HEK293 (cell line): ENCODE measurements around the gene VWCE.

Experiments
- CTCF ChIA-PET: fragments of 350-600 bp; formaldehyde crosslinking; extraction: SDS; loops from one replicate; lab custom pipeline; 2021; ENCODE audit warnings: antibody characterized with exemption; lab: Yijun Ruan, JAX
- POLR2A ChIA-PET: fragments of 300-600 bp; formaldehyde crosslinking; extraction: SDS; loops from one replicate; lab custom pipeline; 2020; ENCODE audit warnings: antibody characterized with exemption, inconsistent platforms; lab: Yijun Ruan, JAX
- H3K27ac ChIP-seq: fragments of 200-500 bp; sonication (Bioruptor generic); 2 replicates; pipeline ENCODE4 v1.5.1; 2014; ENCODE audit warnings: low read depth, low read length, control low read depth, inconsistent platforms; ENCODE audit errors: extremely low read depth
- H3K36me3 ChIP-seq, 2 experiments: fragments of 200-500 bp in 1 of 2; sonication (Bioruptor generic) in 1 of 2; 1 replicate in 1 of 2; 2 replicates in 1 of 2; pipeline ENCODE4 v1.5.1; 2014 to 2017; ENCODE audit warnings: inconsistent platforms in 2 of 2, low read length in 2 of 2; ENCODE audit not compliant: control insufficient read depth in 2 of 2, insufficient read depth in 1 of 2
- H3K4me1 ChIP-seq: fragments of 200-500 bp; sonication (Bioruptor generic); 2 replicates; pipeline ENCODE4 v1.5.1; 2014; ENCODE audit warnings: mild to moderate bottlenecking, low read length, inconsistent platforms; ENCODE audit not compliant: control insufficient read depth, insufficient read depth
- H3K4me3 ChIP-seq: 2 replicates; pipeline ENCODE4 v1.5.1; 2011; ENCODE audit warnings: low read depth, mild to moderate bottlenecking, control low read depth, low read length, moderate library complexity
- H3K9me3 ChIP-seq: fragments of 200-500 bp; sonication (Bioruptor generic); 2 replicates; pipeline ENCODE4 v1.5.1; 2014; ENCODE audit warnings: low read depth, low read length, inconsistent platforms; ENCODE audit not compliant: control insufficient read depth, insufficient read depth
- FEZF1 ChIP-seq: fragments of 450-650 bp; formaldehyde crosslinking; IDR thresholded peaks from 2 replicates; pipeline ENCODE4 v1.5.1; 2016; ENCODE audit warnings: missing biosample characterization, missing genetic modification characterization
- OSR2 ChIP-seq: fragments of 450-650 bp; formaldehyde crosslinking; IDR thresholded peaks from 2 replicates; pipeline ENCODE4 v1.5.1; 2016; ENCODE audit warnings: missing biosample characterization, missing genetic modification characterization
- PRDM10 ChIP-seq: fragments of 450-650 bp; formaldehyde crosslinking; IDR thresholded peaks from 2 replicates; pipeline ENCODE4 v1.5.1; 2016; ENCODE audit warnings: missing biosample characterization, missing genetic modification characterization
- PRDM4 ChIP-seq: fragments of 450-650 bp; formaldehyde crosslinking; IDR thresholded peaks from 2 replicates; pipeline ENCODE4 v1.5.1; 2017; ENCODE audit warnings: missing biosample characterization, missing genetic modification characterization
- PRDM6 ChIP-seq: fragments of 450-650 bp; formaldehyde crosslinking; IDR thresholded peaks from 2 replicates; pipeline ENCODE4 v1.5.1; 2017; ENCODE audit warnings: missing biosample characterization, missing genetic modification characterization
- SCRT1 ChIP-seq: fragments of 450-650 bp; formaldehyde crosslinking; IDR thresholded peaks from 2 replicates; pipeline ENCODE4 v1.5.1; 2016; ENCODE audit warnings: missing biosample characterization, missing genetic modification characterization, borderline replicate concordance
- SP7 ChIP-seq: fragments of 450-650 bp; formaldehyde crosslinking; IDR thresholded peaks from 2 replicates; pipeline ENCODE4 v1.5.1; 2016; ENCODE audit warnings: missing biosample characterization, missing genetic modification characterization
- TCF7L2 ChIP-seq: IDR thresholded peaks from 2 replicates; pipeline ENCODE4 v1.6.1; 2011; ENCODE audit warnings: low read depth, mild to moderate bottlenecking, inconsistent platforms, low read length, moderate library complexity, borderline replicate concordance
- YY2 ChIP-seq: fragments of 450-650 bp; formaldehyde crosslinking; IDR thresholded peaks from 2 replicates; pipeline ENCODE4 v1.5.1; 2016; ENCODE audit warnings: missing biosample characterization, missing genetic modification characterization
- ZNF138 ChIP-seq: fragments of 450-650 bp; formaldehyde crosslinking; IDR thresholded peaks from 2 replicates; pipeline ENCODE4 v1.5.1; 2016; ENCODE audit warnings: missing biosample characterization, missing genetic modification characterization, borderline replicate concordance
- ZNF157 ChIP-seq: fragments of 450-650 bp; formaldehyde crosslinking; IDR thresholded peaks from 2 replicates; pipeline ENCODE4 v1.5.1; 2016; ENCODE audit warnings: missing biosample characterization, missing genetic modification characterization
- ZNF513 ChIP-seq: fragments of 450-650 bp; IDR thresholded peaks from 2 replicates; pipeline ENCODE4 v1.5.1; 2018; ENCODE audit warnings: missing biosample characterization, missing genetic modification characterization
- ZNF830 ChIP-seq: fragments of 450-650 bp; IDR thresholded peaks from 2 replicates; pipeline ENCODE4 v1.5.0; 2018; ENCODE audit warnings: missing biosample characterization, missing genetic modification characterization, low read depth, mild to moderate bottlenecking, moderate library complexity
- ZNF843 ChIP-seq: fragments of 450-650 bp; formaldehyde crosslinking; IDR thresholded peaks from 2 replicates; pipeline ENCODE4 v1.5.1; 2016; ENCODE audit warnings: missing biosample characterization, missing genetic modification characterization

Gene VWCE

GRCh38 chr11:61328351-61328750, 33.2 kb upstream of the VWCE start:
- TF ChIP-seq ZNF513 (tag by site-specific recombination) (no peak), ZNF138 (tag by site-specific recombination) (no peak)
- no peak overlapping the region for H3K27ac ChIP-seq
- CTCF ChIA-PET = interaction anchor here (0.6 to 2.7 kb wide), 4 partner anchors 8 to 64 kb away, joined by 3 to 10 read pairs (median 3); partner anchors contain the start of gene TMEM216

GRCh38 chr11:61327669-61328071, 32.6 kb upstream of the VWCE start:
- Histone ChIP-seq H3K4me1 (no peaks in the 10 kb centered on the region), H3K4me3 (no peak overlapping the region), H3K36me3 (peaks cover 20 to 84% of the 10 kb centered on the region in 2 experiments), H3K9me3 (no peaks in the 10 kb centered on the region), H3K27ac (no peak overlapping the region)
- ChIA-PET CTCF (interaction anchor here (0.9 to 2.7 kb wide), 2 partner anchors 9 to 59 kb away, joined by 3 to 10 read pairs; no protein-coding TSS in a partner anchor), POLR2A (interaction anchor here (1.2 kb wide), 1 partner anchor 34 kb away, joined by 4 read pairs; the partner anchor contains the start of genes CYB561A3 and TMEM138)
- TF ChIP-seq ZNF830 (no peak), SCRT1 (no peak)

More at GRCh38 chr11:61328351-61328750, 33.2 kb upstream of the VWCE start:
- Histone ChIP-seq H3K9me3 (no peaks in the 10 kb centered on the region), H3K4me1 (no peaks in the 10 kb centered on the region), H3K36me3 (peaks cover 14 to 77% of the 10 kb centered on the region in 2 experiments), H3K4me3 (no peak overlapping the region)
- POLR2A ChIA-PET = interaction anchor here (1.2 kb wide), 1 partner anchor 33 kb away, joined by 4 read pairs; the partner anchor contains the start of genes CYB561A3 and TMEM138

- H3K4me3 ChIP-seq = no peak overlapping the region
Measured at GRCh38 chr11:61325649-61326414, 30.7 kb upstream of the VWCE start.

More at GRCh38 chr11:61325649-61326414, 30.7 kb upstream of the VWCE start:
- CTCF ChIA-PET = interaction anchor here (0.7 to 2.7 kb wide), 2 partner anchors 10 to 36 kb away, joined by 4 to 10 read pairs; partner anchors contain the start of gene CYB561A3
- Histone ChIP-seq H3K27ac (no peak overlapping the region), H3K9me3 (no peaks in the 10 kb centered on the region), H3K4me1 (no peaks in the 10 kb centered on the region), H3K36me3 (peaks cover 23 to 95% of the 10 kb centered on the region in 2 experiments)
- POLR2A ChIA-PET = interaction anchor here (1.0 kb wide), 1 partner anchor 31 kb away, joined by 5 read pairs; the partner anchor contains the start of gene VWCE
- TF ChIP-seq TCF7L2 (peak; percentile 74; the same call in 1 of the 2 replicates), PRDM4 (tag by site-specific recombination) (0 out of 2 replicates have a peak, but pooled peaks have one; percentile 20), PRDM10 (tag by site-specific recombination) (peak; percentile 82), FEZF1 (tag by site-specific recombination) (peak; percentile 96), ZNF157 (tag by site-specific recombination) (no peak), ZNF843 (tag by site-specific recombination) (peak; percentile 48; the same call in 1 of the 2 replicates), PRDM6 (tag by site-specific recombination) (0 out of 2 replicates have a peak, but pooled peaks have one; percentile 12), SP7 (tag by site-specific recombination) (peak; percentile 56), OSR2 (peak; percentile 77; the same call in 1 of the 2 replicates), YY2 (tag by site-specific recombination) (no peak)
